NCI-H69 (cell line): Measurements from ENCODE around the gene PCIF1.

ENCODE experiments used
- DNase-seq: peaks from one replicate; lab custom pipeline; 2025; lab: John Stamatoyannopoulos, UW

PCIF1 gene

DNA sequence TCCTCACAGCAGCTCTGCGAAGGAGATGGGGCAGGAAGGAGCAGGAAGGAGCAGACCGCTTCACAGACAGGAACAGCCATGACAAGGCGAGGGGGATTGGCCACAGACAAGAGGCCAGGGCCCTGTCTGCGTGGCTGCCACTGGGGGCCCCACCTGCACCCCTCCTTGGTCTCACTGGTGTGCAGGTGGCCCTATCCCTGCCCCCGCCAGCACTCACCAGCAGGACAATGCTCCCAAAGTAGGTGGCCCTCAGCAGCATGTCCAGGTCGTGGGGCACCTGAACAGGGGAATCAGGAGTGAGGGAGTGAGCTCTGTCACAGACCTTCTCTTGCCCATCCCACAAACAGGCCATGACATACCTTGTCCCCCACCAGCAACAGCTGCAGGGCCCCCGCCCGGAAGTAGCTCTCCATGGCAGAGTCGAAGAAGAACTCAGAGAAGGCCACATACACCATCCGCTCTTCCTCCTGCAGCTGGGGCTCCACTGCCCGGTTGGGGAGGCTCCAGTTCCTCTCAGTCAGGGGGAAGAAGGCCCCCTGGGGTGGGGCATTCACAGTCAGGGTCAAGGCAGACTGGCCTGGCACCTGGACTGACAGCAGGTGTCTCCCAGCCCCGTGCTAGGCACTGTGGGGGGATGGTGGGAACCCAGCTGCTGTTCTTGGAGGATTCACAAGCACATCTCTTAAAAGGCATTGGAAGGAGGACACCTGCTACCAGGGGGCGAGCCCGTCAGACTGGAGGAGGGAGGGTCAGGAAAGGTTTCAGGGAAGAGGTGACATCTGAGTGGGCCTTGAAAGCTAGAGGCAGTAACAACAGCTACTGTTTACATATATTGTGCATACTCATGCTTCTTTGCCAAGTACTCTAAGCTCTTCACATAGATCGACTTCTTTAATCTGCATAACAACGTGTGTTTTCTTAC lies 29.6 kb upstream of the PCIF1 start:
- DNase-seq = no peak

- no peak for DNase-seq
Measured at GRCh38 chr20:45905505-45906079, 28.9 kb upstream of the PCIF1 start.

GRCh38 chr20:45907219-45907948 lies 27.1 kb upstream of the PCIF1 start:
- DNase-seq = no peak

DNA sequence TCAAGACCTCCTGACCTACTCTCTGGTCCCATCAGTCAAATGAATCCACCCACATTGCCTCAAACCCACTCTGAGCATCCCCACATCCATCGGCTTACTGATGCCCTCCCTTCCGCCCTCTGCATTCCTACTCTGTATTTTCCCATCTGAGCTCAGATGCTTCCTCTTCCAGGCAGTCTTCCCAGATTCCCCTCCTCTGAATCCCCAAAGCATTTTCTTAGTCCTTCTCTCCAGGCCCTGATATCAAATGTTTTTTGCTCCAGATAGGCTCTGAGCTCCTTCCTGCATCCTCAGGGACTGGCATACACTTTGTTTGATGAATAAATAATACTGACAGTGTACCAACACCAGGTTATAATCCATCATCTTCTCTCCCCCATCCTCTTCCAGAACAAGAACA lies 26.4 kb upstream of the PCIF1 start:
- no peak for DNase-seq

- DNase-seq = no peak
Measured at GRCh38 chr20:45909336-45909808, 25.1 kb upstream of the PCIF1 start.

DNA sequence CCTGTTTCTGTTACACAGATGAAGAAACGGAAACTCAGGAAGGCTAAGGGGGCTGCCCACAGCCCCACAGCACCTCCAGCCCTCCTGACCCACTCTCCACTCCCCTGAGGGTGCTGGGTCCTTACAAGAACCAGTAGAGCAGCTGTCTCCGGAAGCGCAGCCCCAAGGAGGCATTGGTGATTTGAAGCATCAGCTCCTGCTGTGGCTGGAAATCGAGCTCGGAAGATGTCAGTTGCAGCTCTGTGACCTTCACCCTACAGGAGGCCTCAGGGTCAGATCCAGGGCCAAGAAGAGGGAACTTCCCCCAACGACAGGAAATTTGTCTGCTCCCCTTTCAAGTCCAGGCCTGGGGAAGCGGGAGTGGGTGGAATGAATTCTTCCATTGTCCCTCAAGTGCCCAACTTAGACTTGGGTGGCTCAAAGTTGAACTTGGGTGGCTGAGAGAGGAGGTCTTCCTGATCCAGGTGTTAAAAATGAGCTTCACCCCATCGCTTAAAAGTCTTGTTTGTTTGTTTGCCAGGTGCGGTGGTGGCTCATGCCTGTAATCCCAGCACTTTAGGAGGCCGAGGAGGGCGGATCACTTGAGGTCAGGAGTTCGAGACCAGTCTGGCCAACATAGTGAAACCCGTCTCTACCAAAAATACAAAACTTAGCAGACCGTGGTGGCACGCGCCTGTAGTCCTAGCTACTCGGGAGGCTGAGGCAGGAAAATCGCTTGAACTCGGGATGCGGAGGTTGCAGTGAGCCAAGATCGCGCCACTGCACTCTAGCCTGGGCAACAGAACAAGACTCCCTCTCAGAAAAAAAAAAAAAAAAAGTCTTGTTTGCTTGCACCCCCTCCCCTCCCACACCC lies 24.4 kb upstream of the PCIF1 start:
- DNase-seq = no peak

DNA sequence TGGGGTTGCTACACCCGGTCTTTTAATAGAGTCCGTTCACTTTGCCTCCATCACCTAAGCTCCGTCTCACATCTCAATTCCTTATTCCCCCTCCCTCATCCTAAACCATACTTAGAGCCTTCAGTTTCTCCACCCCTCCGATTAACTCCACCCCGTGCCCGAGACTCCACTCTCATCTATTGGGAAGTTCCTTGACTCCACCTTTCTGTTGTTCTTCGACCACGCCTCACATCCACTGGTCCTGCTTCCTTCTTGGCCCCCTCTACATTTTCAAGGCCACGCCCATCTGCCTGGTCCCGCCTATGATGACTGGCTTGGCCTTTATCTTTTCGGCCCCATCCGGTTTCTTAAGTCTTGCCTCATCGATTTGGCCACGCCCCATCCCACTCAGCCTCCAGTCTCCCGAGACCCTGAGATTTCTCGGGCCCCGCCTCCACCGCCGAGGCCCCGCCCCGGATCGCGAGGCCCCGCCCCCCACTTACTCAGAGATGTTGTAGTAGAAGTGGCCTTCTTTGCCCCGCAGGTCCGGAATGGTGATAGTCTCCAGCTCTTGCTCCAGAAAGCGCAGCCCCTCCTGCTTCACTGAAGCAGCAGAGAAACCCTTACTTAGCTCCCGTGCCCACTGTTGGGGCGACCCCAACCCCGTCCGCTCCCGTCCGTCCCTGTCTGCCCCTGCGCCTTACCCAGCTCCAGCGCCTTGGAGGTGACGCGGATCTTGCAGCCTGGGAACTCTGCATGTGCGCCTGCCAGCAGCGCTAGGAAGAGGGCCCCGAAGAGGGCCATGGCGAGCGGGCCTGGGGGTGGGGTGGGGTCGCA lies 23.6 kb upstream of the PCIF1 start:
- peak; percentile 97 for DNase-seq

DNA sequence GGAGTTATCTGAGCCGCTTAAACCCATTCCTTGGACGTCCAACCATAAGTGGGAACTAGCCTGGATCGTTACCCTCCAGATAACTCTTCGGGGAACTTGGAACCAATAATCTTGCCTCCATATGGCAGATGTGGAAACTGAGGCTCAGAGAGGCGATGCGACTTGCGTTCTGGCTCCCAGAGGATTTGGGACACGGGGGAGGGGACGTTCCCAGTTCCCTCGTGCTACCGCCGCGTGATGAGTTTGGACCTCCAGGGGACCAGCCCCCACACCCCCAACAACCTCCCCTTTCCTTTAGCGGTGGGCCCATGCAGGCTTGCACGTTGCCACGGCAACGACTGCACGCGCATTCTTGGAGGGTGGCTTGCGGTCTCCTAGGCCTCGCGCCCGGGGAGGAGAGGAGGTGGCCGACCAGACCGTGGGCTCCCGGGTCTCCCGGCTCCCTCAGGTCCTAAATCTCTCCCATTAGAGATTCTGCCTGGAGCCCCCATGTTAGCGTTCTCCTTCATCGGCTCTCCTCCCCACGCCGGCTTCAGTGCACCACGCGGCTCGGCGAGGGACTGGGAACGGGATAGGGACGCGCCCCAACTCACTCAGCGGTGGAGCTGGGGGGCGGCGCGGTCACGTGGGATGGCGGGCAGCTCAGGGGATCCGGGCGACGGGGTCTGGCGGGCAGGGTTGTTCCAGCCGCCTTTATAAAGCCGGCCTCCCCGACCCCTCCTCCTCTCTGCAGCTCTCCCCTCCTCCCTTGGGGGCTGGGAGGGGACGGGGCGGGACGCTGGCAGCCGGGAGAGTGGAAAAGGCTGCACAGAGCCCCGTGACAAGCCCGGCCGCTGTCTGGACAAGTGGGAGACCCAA lies 22.8 kb upstream of the PCIF1 start, which contains the start of gene PLTP:
PLTP (minus strand) TSS at position 670 of the 858 bp plus-strand sequence. CDS start 703 bp downstream, outside the sequence.
- DNase-seq = peak; percentile 48

GRCh38 chr20:45912344-45912682 lies 22.2 kb upstream of the PCIF1 start:
- no peak for DNase-seq

- no peak for DNase-seq
Measured at GRCh38 chr20:45913116-45913515, 21.4 kb upstream of the PCIF1 start.

- DNase-seq = no peak
Measured at GRCh38 chr20:45917790-45918141, 16.7 kb upstream of the PCIF1 start.

GRCh38 chr20:45918182-45918737 lies 16.2 kb upstream of the PCIF1 start:
- no peak for DNase-seq

- DNase-seq = no peak
Measured at GRCh38 chr20:45918779-45919537, 15.5 kb upstream of the PCIF1 start.

GRCh38 chr20:45919542-45920399 lies 14.7 kb upstream of the PCIF1 start:
- DNase-seq = peak; percentile 54

DNA sequence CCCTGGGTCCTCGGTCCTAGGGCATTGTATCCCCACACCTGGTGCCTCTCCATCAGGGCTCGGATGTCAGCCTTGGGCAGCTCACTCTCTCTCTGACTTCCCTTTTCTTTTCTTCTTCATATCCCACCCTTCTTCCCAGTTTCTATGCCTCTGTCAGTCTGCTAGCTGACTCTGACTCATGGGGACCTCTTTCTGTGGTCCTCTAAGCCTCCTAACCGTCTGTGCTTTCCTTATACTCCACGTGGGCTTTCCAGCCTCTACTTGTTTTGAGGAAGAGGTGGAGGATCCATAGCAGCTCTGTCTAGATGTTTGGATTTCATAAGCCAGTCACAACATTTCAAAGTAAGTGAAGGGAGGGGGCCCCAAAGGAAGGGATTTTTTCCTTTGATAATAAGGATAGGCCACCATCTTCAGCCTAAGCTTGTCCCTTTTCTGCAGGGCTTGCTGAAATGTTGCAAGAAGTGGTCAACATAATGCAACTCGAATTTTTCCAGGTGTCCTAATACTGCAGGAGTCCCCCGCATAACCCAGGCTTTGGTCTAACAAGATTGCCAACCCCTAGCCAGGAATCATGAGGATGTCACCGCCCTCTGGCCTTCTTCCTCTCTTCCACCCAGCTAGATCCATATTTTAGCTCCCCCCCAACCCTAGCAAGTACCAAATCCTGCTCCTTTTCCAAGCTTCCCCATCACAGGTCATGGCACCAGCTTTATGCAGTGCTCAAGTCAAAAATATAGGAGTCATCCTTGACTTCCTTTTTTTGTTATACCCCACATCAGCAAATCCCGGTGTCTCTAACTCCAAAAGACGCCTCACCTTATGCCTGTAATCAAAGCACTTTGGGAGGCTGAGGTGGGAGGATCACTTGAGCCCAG lies 13.8 kb upstream of the PCIF1 start:
- DNase-seq = no peak

- no peak for DNase-seq
Measured at GRCh38 chr20:45921337-45922189, 12.9 kb upstream of the PCIF1 start.
